Measurements from ENCODE around the gene MGAT4B.

The MGAT4B gene

DNA sequence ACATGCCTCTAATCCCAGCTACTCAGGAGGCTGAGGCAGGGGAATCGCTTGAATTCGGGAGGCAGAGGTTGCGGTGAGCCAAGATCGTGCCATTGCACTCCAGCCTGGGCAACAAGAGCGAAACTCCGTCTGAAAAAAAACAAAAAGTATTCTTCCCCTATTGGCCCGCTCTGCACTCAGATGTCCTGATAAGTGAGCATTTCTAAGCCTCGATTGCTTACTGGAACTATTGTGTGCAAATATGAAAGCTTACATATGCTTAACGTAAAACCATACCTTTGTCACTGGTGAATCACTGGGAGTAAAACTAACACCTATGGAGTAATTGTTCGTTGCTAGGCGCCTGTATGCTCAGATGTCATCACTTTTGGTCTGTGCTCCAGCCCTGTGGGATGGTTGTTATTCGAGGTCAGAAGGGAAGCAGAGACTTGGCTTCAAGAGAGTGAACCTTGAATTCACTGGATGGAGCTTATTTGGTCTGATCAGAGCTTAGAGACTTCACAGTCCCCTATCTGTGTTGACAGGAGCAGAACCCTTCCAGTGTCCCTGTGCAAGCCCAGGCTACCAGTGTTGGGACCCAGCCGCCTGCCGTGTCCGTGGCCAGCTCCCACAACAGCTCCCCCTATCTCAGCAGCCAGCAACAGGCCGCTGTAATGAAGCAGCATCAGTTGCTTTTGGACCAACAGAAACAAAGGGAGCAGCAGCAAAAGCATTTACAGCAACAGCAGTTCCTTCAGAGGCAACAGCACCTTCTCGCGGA is 38.2 kb downstream of the MGAT4B start:
- peak; percentile 13 for DNase-seq

DNA sequence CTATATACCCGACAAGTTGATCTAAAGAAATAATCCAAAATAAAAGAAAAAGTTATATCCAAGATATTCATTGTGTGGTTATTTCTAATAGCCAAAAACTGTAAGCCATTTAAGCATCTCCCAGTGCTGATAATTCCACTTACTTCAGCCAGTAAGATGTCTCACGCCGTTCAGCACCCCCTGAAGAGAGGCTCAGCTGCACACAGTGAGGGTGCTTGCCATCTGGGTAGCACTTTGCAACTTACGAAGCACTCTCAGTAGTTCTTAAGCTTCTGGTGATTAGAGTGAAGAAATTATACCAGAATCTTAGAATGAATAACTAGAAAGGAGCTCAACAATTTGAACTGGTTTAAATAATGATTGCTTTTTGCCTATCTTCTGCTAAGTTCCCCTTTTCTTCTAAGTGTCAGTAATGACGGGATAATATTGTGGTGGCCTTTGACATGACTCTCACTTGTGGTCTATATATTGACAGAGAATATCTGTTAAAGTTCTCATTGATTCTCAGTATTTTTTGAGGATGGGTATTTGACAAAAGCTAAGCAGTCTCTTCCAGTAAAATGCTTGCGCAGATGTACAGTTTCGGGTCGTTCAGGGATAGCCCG is 39.1 kb downstream of the MGAT4B start:
- no peak for DNase-seq

DNA sequence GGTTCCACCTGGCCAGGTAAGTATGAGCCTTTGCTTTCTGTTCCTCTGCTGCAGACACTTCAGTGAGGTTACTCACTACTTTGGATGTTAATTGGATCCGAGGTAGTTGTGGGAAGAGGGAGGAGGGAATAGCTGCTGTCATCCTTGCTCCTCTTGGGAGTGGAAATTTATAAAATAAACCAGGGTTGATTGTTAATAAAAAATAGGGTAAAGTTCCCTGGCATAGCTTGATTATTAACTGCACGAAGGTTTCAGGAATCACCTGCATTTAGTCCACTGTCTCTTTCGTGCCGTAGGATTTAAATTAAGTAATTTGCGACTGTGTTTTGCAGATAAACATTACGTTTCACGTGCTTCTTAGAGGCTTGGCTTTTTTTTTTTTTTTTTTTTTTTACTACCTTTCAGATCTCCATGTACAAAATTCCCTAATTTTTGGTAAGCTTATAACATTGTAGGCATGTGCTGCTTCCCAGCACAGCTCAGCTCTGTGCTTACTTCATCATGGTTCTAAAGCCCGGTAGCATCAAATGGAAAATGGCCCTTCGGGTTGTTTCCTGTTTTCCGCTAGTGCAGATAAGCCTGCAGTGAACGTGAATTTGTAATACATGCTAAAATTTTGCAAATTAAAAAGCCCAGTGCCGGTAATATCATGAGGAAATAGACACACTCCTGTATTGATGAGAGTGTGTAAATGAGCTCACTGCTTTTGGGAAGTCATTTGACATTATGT is 39.8 kb downstream of the MGAT4B start:
- no peak for DNase-seq

DNA sequence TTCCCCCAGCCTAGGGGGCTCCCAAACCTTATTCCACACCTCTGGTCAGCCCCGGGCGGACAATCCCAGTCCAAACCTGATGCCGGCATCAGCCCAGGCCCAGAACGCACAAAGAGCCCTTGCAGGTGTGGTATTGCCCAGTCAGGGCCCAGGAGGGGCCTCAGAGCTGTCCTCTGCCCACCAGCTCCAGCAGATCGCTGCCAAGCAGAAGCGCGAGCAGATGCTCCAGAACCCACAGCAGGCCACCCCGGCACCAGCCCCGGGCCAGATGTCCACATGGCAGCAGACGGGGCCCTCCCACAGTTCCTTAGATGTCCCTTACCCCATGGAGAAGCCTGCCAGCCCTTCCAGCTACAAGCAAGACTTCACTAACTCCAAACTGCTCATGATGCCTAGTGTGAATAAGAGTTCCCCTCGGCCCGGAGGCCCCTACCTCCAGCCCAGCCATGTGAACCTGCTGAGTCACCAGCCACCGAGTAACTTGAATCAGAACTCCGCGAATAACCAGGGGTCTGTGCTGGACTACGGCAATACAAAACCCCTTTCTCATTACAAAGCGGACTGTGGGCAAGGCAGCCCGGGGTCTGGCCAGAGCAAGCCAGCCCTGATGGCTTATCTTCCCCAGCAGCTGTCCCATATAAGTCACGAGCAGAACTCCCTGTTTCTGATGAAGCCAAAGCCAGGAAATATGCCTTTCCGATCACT is 40.5 kb downstream of the MGAT4B start:
- no peak for DNase-seq

DNA sequence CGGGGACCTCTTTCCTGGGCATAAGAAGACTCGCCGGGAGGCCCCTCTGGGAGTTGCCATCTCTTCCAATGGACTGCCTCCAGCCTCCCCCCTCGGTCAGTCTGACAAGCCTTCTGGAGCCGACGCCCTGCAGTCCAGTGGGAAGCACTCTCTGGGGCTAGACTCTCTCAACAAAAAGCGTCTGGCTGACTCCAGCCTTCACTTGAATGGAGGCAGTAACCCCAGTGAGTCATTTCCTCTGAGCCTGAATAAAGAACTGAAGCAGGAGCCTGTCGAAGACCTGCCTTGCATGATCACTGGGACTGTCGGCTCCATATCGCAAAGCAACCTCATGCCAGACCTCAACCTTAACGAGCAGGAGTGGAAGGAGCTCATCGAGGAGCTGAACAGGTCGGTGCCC is 41.3 kb downstream of the MGAT4B start:
- no peak for DNase-seq

DNA sequence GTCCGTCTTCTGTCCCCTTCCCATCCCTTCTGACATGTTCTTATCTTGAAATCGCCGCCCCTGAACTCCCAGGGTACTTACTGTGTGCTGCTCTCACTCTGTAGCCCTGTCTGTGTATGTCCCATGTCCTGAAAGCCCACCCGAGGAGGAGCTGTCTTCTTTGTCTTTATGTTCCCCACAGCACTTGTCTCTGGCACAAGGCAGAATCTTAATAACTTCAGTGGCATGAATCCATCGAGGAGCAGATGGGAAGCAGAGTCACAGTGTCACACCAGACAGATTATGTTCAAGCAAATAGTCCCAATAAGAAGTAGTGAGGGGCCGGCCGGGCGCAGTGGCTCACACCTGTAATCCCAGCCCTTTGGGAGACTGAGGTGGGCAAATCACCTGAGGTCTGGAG is 42.6 kb downstream of the MGAT4B start:
- DNase-seq: no peak

DNA sequence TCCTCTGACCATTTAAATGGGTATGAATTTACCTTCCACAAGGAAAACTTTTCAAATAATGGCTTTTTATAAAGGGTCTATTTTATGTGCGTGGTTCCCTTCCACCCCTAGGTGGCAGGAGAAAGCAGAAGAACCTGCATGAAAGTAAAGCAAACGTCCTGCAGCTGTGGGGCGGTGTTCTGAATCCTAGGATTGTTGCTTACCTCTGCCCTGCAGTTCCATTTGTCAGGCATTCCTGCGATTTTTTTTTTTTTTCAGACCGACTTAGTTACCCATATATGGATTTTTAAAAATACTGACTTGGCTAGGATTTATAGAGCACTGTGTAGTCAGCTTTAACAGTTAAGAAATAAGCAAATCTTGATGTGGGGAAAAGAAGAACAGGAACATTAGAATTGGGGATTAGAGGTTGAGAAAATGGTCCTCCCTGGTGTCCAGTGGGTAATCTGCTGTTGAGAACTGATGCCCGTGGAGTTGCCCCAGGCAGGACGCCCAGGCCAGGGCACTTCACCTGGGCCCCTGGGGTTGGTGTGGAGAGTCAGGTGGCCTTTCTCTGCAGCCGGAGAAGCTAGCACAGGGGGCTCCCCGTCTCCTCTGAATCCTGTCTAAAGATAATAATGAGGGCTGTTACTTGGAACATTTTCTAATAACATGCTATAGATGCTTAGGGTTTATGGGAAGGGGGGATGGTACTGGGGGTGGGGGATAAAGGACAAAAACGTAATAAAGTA is 43.3 kb downstream of the MGAT4B start:
- DNase-seq: peak; percentile 58

DNA sequence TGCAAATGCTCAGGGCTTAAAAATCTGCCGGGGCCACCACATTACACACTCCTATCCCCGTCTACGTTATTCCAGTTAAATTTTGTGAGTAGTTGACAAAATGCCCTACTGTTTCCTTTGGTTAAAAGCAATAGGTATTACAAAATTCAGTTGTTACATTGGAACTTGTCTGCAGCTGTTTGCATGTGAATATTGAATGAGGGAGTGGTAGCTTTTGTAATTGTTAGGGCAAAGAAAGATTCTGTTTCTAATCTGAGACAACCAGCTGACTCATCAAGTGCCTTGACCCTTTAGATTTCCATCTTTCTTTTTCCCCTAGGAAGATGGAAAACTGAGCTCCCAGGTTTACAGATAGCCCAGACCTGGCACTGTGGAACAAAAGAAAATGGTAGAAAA is 43.9 kb downstream of the MGAT4B start:
- DNase-seq: no peak

DNA sequence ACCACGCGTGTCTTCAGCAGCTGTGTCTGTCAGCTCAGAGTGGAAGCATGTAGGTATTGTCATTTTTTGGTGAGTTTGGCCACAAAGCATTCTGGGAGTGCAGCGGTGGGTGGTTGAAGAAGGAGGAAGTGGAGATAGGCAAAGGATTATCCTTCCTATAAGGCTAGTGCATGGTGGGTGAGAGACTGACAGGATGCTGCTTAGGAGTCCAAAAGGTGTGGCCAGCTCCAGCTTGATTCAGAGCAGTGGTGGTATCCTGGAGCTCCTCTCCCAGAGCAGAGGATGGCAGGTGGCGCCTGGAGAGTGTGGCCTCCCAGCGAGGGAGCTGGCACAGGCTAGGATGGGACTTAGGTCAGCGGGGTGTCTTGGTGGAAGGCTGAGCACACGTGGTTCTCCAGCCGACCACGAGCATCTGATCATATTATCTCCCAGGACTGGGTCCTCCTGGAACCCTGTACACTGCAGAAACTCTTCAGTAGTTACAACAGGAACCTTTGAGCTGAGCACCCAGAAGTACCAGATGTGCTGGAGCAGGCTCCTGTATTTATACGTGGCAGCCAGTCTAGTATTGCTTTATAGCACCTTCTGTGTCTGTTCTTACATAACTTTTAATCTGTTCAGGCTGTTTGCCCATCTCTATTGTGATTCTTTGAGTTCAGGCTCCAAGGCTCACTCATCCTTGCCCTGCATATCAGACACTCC is 44.4 kb downstream of the MGAT4B start:
- peak; percentile 23 for DNase-seq

DNA sequence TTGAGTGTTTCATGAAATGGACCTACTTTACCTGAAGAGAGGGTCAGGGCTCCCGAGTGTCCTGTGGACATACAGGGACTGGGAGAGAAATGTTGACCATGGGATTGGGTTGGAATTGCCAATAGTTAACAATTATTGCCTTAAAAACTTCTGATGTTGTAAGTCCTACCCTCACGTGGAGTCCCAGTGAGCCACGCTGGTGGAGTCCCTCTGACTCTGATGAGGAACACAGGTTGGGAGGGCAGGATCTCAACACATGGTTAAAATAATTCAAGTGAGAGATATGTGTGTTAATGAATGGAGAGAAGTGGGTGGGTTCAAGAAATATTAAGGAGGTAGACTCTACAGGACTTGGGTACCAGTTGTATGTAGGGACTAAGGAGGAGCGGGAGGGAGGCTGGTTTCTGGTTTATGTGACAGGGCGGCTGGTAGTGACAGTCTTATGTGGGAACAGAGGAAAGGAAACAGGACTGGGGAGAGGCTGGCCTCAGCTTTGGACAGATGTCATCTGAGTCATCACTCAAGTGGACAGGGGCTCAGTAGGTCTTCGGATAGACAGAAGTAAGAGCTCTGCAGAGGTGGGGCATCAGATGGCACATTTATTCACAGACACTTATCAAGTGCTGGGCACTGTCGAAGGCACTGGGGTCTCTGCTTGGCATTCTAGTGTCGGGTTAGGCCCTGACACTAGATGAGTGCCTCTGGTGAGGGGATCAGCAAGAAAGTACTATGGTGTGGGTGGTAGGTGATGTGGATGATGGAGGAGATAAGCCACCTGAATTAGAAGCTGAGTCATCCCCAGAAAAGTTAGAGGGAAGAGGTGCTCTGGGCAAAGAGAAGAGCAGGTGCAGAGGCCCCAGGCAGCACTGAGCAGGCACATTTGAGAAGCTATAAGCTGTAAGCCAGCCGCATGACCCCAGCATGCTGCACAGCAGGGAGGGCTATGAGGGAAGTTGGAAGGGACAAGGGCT is 46.8 kb downstream of the MGAT4B start:
- DNase-seq: peak; percentile 51

DNA sequence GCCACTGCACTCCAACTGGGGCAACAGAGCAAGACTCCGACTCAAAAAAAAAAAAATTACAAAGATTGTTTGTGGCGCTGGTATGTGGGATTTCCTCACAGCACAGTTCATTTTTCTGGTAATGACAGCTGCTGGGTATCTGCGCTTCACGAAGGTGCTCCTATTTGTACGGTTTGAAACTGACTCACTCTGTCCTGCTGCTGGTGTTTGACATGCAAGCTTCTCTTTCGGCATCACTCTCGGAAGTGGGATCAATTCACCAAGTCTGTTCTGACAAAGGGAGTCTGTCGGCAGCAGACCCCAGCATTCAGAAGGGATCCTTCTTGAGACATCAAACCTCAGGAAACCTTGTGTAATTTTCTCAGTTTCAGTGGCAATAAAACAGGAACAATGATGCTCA is 47.7 kb downstream of the MGAT4B start:
- DNase-seq: peak; percentile 12

DNA sequence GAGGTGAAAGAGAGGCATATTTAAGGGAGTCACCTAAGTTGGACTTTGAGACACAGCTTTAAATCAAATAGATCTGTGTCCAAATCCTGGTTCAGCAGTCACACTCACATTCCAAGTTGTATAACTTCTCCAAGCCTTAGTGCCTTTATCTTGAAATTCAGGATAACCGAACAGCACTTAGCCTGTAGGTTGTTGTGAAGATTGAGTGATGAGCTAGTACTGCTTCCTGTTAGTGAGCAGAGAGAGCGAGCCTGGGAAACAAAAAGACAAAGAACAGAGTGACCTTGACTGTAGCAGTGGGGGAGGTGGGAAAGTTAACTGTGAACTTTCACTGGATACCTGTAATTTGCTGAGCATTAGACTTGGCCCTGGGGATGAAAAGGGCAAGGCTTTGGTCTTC is 51.6 kb downstream of the MGAT4B start:
- no peak for DNase-seq

DNA sequence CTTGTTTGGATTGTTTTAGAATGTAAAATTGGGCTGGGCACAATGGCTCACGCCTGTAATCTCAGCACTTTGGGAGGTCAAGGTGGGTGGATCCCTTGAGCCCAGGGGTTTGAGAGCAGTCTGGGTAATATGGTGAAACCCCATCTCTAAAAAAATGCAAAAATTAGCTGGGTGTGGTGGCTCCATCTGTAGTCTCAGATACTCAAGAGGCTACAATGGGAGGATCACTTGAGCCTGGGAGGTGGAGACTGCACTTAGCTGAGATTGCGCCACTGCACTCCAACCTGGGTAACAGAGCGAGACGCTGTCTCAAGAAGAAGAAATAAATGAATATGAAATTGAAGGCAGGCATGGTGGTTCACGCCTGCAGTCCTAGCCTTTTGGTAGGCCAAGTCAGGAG is 52.7 kb downstream of the MGAT4B start:
- no peak for DNase-seq

DNA sequence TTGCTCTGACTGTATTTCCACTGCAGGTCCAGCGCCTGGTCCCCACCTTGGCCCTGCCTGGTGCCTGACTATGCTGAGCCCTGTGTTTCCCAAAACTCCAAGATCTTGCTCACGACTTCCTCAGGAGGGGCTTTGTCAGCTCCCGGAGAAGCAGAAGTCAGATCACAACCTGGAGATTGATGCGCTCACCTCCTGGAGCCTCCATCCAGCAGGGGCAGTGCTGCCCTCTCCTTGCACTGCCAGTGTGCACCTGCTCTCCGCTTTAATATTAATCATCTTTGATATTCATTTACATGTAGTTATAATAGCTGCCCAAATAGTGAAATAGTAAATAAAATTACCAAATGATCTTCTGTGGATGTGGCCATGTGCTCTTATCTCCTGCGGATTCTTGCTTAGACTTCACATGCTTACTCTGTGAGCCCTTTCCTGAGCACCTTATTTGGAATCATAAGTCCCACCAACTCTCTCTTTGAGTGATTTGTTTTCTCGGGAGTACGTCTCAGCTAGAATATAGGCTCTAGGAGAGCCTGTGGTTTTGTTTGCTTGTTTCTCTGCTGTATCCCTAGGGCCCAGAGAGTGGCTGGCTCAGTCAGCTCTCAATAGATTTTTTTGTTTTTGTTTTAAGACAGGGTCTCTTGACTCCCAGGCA is 56.7 kb downstream of the MGAT4B start:
- DNase-seq: no peak

DNA sequence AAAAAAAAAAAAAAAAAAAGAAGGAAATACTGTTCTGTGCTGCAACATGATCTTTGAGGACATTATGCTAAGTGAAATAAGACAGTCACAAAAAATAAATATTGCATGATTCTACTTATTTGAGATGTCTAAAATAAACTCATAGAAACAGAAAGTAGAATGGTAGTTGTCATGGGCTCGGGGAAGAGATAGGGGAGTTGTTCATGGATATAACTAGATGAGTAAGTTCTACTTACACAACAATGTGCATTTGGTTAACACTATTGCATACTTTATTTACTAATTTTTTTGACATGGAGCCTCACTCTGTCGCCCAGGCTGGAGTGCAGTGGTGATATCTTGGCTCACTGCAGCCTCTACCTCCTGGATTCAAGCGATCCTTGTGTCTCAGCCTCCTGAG is 58.9 kb downstream of the MGAT4B start:
- DNase-seq: no peak
